GM15510 (cell line): ENCODE measurements around the gene SH3PXD2A.

Source experiments
- POLR2A ChIP-seq: IDR thresholded peaks from 3 replicates; pipeline ENCODE4 v1.6.1; 2011; ENCODE audit warnings: borderline replicate concordance; ENCODE audit not compliant: insufficient read length; ENCODE audit errors: extremely low read depth

Gene SH3PXD2A

DNA sequence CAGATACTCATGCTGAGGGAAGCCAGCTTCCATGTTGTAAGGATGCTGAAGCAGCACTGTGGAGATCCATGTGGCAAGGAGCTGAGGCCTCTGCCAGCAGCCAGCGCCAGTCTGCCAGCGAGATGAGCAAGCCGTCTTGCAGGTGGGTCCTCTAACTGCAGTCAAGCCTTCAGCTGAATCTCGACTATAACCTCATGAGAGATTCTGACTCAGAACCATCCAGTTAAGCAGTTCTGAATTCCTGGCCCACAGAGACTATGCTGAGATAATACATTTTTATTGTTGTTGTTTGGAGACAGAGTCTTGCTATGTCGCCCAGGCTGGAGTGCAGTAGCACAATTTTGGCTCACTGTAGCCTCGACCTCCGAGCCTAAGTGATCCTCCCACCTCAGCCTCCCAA, 105.6 kb downstream of the SH3PXD2A start:
- TF ChIP-seq POLR2A: no peak

DNA sequence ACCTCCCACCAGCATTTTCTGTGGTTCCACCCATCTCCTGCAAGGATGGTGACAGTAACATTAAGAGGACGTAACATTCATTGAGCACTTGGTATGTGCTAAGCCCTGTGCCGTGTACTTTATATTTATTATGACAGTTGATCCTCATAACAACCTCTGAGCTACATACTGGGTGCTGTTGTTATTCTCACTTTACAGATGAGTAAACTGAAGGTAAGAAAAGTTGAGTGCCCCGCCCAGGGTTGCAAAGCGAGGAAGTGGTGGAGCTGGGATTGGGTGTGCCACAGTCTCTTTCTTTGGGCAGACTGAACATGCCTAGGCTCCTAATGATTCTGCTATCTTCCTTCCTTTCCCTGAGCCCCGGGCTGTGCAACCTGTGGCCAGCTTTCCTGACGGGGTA, 107.4 kb downstream of the SH3PXD2A start:
- no peak for TF ChIP-seq POLR2A

DNA sequence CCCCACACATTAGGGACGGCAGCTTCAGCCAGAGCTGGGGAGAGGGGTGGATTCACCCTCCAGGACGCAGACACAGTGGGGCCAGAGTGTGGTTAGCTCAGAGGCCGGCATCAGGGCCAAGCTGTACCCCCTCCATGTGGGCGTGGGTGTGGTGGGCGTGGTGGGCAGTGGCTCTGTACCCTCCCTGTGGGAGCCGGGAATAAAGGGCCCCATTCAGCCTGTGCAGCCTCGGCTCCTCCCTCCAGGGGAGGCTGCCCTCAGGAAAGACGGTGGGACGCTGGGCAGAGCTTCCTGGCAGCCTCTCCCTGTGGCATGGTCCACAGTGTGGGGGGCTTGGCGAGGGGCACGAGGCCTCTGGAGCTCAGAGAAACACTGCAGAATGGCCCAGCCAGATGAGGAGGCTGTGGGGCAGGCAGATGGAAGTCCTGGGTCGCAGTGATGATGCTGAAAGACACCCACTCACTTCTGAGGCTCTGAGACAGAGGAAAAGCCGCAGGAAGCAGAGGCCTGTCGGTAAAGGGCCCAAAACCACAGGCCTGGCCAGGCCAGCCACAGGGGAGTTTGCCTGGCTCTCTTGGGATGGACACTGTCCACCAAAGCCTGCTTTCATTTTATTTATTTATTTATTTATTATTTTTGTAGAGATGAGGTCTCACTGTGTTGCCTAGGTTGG, 108.0 kb downstream of the SH3PXD2A start:
- no peak for TF ChIP-seq POLR2A

DNA sequence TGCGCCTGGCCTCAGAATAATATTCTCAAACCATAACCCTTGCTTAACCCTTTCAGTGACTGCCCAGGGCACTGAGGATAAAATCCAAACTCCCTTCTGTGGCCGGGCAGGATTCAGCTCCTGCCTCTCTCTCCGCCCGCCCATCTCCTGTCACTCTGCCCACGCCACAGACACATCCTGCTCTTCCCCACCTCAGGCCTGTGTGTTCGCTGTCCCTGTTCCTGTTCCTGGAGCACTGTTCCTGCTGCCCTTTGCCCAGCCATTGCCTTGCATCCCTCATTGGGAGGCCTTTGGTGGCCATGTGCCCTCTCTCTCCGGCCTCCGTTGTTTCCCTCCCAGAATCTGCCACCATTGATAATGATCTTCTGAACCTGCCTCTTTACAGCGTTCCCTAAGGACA, 108.8 kb downstream of the SH3PXD2A start:
- no peak for TF ChIP-seq POLR2A

DNA sequence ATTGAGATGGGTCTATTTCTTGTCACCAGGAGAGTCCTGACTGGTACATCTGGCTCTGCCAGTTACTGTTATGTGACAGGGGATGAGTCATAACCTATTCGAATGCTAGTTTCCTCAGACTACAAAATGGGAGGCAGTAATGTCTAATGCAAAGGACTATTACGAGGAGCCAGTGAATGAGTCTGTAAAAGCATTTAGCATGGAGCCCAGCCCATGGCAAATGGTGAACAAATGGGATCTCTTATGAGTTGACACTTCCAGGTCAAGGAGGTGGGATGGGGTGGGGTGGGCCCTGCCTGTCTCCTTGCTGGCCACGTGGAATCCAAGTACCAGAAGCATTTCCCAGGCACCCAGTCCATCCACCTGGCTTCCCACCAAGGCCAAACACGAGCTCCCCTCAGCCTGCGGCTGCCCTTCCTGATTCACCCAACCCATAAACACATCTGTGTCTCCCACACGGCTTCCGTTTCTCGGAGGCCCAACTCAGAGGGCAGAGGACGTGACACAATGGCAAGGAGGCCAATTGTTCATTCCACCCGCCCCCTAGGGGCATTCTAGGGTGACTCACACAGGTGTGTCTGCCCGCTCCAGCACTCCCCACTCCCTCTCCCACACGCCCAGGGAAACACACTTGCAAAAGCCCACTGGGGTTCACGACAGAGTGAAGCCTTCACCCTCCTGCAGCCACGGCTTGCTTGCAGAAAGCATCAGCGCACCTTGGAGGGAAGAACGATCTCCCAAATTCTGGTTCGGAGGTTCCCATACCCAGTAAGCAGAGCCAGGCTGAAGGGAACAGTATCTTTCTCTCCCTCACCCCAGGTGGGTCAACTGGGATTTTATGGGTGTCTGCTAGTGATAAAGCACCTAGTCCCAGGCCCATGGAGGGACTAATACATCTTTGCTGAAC, 109.8 kb downstream of the SH3PXD2A start:
- no peak for TF ChIP-seq POLR2A

DNA sequence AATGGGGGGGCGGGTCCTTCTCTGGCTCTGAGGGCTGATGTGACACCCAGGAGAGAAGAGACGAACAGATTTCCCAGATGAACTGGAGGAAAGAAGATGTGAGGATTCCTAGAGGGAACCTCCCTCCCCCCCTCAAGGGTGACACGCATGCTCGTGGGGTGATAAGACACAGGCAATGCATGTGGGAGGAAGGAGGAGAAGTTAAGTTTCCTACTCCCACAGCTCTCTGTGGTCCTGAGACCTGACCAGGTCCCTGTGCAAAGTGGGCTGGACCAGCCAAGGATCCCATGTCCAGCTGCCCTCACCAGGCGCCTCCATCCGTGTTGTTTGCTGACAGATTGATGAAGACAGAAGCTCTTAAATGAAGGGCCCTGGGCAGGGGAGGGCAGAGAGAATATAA, 112.6 kb downstream of the SH3PXD2A start:
- no peak for TF ChIP-seq POLR2A

DNA sequence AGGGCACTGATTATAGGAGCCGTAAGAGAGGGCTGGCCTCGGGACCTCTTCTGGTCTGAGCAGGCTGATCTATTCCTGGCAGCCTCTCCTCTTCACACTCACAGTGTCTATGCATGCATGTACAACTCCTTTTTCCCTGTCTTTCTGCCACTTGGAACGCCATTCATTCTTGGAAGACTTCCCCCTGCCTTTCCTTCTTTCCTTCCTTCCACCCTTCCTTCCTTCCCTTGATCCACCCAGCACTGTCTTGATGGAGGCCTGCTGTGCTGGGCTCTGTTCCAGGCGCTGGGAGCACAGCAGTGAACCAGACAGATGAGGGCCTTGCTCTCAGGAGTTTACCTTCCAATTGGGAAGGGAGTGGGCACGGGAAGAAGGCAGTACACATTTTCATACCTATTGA, 114.8 kb downstream of the SH3PXD2A start:
- TF ChIP-seq POLR2A: no peak

DNA sequence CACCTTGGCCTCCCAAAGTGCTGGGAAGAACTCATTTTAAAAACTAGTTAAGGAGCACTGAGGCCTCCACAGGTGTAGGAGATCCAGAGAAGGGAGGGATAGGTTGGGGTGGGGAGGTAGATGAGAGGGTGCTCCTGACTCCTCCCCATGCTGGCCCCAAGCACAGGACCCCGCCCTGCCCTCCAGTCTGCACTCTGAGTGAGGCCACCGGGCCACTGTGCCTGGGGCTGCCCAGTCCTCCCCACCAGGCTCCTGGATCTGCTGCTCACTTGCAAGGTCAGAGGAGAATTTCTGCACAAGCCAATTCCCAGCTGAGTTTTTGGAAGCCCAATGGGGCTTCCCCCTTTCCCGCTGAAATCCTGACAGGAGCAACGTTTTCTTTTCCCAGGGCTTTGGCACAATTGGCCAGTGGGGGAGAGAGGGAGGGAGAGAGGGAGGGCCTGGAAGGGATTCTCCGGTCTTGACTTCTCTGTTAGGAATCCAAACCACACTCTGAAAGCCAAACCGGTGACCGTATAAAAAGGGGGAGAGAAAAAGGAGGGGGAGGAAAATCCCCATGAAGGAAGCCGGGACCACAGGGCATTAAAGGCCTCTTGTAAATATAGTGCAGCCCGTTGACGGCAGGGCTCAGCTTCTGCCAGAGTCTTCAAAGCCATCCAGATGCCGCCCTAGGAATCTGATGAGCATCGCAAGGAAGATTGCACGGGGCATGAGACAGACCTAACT, 116.2 kb downstream of the SH3PXD2A start:
- TF ChIP-seq POLR2A: no peak

DNA sequence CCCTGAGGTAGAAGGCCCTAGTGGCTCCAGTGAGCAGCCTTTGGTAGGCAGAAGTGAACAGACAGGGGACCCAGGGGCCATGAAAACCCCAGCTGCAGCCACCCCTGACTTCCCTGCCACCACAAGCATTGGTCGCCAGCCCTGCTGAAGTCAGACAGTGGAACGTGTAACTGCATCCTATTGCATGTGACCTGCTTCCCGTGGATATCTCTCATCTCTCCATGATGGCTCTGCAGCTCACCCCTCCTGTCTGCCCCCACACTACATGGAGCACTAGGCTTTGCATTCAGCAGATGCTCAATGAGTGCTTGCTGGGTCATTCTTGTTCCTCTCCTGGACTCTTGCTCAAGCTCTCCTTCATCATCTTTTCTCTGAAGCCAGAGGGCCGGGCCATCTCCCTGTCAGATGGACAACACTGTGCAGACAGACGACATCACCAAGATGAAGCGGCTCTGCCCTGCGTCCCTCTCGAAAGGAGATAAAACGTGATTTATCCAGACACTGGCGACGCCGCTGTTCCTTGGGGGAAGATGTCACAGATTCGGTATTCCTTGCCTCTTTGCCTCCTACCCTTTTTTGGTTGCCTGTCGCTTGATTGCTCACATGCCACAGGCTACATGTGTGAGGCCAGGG, 117.5 kb downstream of the SH3PXD2A start:
- TF ChIP-seq POLR2A: no peak

DNA sequence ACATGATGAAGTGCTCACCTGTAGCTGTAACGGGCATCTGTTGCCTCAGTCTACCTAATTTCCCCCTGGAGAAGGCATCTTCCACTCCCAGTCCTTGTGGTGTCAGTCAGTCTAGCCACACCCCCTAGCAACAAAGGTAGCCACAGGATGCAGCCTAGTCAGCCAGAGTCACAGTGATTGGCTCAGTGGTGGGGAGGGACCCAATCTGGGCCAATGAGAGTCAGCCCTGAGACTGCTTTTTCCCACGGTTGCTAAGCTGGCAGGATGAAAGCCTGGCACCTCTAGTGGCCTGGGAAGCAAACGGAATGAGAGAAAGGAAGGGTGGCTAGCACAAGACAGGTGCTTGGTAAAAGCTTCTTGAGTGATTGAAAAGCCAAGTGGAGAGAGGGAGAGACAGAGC, 118.6 kb downstream of the SH3PXD2A start:
- no peak for TF ChIP-seq POLR2A

DNA sequence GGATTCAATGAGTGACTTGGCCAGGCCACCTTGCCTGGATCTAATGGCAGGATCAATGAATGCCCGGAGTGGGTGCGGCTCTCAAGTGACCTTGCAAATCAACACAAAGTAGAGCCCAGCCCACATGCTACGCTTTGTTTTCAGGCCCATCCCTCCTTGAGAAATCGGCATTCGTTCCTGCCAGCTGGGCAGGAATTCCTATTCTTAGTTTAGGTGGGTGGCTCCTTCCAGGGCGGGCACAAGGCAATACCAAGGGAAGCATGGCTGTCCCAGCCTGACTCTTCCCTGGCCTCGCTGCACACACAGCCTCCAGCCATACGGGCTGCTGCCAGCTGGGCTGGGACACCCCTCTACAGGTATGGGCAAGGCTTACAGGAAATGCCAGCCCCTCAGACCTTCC, 119.3 kb downstream of the SH3PXD2A start:
- no peak for TF ChIP-seq POLR2A

DNA sequence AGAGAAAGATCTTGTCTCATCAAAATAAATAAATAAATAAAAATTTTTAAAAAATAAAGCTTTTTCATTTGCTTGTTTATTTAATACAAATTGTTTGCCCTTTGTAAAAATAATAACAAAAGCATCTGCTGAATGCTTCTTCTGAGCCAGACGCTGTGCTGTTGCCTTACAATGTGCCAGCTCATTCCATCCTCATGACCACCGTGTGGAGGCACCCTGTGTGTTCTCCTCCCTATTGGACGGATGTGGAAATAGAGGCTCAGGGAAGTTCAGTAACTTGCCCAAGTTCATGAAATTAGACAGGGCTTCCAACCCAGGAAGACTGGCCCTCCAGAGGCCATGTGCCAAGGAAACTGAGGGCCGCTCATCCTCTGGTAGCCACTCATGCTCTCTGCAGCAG, 120.6 kb downstream of the SH3PXD2A start:
- no peak for TF ChIP-seq POLR2A

DNA sequence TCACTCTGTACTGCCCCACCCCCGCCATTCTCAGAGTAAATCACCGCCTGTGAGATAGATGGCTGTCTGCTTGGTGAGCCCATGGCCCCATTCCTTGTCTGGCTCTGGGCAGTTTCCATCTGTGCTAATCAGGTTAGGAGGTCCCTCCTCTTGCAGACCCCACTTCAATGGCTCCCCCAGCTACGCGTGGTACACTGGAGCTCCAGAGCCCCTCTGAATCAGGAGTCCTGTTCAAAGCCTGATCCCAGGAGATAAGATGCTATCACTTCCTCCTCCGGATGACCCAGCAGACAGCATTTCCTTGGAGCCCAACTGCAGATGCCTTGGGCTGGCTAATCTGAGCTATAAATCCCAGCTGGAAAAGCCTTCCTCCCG, 122.3 kb downstream of the SH3PXD2A start:
- no peak for TF ChIP-seq POLR2A

DNA sequence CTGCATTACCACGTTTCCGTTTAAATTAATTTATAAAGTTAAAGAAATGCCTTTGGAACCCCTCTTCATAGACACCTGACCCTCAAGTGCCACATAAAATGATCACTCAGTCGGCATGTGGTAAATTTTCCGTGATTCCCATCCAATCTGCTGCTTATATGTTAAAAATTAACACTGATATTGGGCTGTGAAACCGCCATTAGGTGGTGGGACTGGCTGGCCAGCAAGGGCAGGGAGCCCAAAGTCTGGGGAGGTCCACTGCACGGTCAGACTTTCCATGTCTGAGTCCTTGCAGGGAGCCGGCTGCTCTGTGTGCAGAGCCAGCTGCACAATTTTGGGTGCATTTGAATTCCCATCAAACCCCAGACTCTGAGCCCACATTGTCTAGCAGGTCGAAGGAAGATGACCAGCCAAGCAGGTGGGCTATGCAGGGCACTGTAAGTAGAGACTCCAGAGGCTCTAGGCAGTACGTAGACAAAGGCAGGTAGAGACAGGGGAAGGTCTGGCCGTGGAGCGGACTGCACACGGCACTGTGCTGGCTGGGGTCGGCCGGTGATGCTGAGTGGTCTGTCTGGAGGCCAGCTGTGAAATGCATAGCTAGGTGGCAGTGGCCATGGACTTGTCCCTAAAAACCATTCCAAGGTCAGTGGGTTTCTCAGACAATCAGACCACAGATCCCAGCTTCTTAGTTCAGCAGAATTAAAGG, 122.9 kb downstream of the SH3PXD2A start:
- TF ChIP-seq POLR2A: no peak
